GM18519 (cell line): ENCODE results near the gene KLHL8.

Source experiments
- ATAC-seq: cut with Tn5 transposase; IDR thresholded peaks from one replicate; pipeline ENCODE4 v1.9.1; 2021; ENCODE audit warnings: mild to moderate bottlenecking, moderate library complexity; ENCODE audit not compliant: unreplicated experiment, low FRiP score

Gene KLHL8

DNA sequence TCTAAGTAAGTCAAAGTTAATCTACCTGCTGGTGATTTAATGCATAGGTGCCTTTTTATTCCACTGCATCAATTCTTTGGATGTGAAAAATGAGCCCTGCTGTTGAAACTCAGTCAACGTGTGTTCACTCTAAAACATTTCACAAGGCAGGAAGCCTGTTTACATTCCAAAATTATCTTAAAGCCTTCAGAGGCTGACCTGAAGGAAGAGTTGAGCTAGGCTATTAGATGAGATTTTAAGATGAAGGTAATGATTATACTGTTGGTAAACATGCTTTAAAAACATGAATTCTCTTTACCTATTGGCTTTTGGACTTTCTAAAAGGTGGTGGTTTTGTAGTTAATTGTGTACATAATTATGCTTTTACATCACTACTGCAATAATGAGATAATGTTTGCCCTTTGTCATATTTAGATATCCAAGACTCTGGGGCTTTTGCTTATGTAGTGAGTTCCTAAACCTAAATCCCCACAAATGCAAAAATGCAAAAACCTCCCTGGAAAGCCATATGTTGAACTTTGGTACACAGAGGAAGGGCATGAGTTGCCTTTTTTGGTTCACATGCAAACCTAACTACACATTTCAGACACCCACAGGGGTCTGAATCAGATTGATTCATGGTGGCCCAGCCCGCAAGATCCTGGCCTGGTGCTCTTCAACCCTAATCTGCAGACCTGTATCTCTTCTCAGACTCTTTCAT, 92.3 kb downstream of the KLHL8 start:
- no peak for ATAC-seq

DNA sequence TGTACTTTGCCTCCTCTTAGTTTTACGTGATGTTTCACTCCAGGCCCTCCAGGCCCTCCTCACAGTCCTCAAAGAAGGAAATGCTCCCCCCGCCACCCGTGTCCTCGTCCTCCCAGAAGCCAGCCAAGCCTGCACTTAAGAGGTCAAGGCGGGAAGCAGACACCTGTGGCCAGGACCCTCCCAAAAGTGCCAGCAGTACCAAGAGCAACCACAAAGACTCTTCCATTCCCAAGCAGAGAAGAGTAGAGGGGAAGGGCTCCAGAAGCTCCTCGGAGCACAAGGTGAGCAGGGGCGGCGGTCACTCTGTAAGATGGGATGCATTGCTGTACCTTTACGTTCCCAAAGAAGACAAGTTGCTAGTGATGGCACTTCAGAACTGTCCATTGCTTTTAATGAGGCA, 94.4 kb downstream of the KLHL8 start:
- ATAC-seq, result no peak

DNA sequence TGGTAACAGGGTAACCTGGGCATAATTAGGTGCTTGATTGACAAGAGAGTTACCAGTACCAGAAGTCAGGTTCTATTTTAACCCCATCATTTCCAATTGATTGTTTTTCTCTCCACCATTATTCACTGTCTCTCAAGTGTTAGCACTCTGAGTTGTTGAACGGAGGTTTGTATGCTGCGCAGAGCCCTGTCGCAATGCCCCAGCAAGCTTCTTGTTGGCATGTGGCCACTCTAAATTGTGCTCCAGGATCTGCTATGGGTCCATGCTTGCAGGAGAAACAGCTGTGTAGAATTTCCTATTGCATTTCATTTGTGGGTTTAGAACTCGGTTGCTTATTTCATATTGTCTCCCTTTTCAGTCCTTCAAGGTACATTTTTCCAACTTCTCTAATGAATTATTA, 98.2 kb downstream of the KLHL8 start:
- ATAC-seq, result no peak

DNA sequence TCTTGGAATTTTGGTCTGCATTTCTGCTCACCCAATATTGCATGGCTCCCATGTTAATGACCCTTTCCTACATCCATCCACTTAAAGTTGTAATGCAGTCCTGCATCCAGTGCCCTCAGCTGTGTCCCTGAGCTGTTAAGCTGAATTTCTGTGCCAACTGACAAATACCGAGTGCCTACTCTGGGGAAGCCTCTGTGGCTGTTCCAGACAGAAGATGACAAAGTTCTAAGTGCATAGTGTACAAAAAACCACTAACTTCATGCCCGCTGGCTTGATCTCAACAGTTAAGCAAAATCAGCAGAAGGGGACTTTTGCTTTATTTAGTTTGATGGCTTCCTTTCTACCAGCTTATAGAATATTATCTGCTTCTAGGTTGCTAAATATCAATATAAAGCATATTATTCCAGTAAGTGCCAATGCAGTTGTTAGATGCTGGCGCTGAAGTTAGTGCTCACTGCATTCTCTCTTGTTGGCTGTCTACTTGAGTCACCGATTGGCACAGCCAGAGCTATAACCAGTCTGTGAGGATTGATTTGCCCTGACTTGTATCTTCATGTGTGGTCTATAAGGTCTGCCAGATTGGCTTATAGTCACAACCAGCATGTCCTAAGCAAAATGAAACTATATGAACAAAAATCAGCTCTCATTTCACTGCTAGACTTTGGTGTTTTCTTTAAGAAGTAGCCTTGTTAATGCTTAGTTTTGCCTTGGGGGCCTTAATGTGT, 98.9 kb downstream of the KLHL8 start:
- ATAC-seq, result no peak

DNA sequence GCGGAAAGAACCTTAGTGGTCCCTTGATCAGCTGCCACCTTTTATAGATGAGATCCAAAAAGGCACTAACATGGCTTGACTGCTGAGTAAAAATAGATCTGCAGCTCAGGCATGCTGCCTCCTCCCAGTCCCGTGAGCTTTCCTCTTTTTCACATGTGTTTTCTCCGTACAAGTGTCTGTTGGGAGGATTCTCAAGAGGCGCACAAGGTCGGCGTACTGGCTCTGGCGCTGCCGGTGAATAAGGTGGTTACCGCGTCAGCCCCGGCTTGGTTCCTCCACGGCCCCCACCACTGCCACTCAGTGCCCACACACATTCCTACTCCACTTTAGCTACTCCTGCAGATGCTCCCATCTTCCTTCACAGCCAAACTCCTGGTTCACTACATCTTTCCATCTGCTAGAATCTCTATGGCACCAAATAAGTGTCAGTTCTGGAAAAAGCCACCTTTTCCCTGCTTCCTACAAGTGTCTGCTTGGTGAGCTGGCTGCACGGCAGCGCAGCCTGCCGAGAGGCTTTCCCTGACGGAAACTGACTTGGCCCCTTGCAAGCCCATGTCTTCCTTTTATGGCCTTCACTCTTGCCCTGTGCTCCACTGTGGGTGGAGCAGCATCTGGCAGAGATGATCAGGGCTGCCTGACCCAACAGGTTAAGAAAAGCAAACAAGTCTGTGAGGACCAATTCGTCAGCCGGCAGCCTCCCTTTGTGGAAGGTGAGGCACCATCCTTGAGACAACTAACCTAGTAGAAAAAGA, 99.8 kb downstream of the KLHL8 start:
- no peak for ATAC-seq

DNA sequence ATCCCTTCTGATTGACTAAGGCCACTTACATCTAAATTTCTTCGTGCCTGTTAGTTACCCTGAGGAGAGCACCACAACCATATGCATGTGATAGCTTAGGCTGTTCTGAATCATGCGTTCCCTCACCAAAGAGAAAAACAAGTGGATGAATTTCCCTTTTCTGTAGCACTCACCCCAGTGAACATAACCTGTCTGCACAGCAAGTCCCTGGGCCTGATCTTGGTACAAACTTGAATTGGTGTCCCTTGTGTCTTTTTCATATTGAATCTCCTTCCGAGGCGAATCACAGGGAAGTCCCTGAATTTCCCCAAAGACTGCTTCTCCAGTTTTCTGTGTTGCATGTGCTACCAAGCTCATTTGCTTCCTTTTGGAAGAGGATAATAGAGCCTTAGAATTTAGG, 100.4 kb downstream of the KLHL8 start:
- ATAC-seq, result no peak

DNA sequence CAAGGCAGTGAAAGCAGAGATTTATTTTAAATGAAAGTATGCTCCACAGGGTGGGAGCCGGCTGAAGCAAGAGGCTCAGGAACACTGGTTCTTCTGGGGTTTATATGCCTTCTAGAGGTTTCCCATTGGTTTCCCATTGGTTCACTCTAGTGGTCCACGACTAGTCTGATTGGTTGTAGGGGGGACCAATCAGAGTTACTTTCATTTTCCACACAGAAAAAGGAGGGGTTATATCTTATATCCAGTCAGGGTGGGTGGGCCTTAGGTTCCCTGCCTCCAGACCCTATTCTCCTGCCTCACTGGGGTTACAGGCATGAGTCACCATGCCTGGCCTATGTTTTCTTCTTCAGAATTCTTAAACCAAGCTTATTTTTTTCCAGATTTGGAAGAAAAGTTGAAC, 101.6 kb downstream of the KLHL8 start:
- ATAC-seq, result no peak

DNA sequence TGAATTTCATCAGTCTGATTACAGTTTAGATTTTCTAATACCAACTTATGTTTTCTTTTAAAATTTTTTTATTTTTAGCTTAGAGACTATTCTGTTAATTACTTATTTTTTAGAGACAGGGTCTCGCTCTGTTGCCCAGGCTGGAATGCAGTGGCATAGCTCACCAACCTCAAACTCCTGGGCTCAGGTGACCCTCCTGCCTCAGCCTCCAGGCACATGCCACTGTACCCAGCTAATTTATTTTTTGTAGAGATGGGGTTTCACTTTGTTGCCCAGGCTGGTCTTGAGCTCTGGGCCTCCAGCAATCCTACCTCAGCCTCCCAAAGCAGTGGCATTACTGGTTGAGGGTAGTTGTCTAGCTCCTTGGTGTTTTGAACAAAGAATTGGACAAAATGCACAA, 102.0 kb downstream of the KLHL8 start:
- no peak for ATAC-seq

DNA sequence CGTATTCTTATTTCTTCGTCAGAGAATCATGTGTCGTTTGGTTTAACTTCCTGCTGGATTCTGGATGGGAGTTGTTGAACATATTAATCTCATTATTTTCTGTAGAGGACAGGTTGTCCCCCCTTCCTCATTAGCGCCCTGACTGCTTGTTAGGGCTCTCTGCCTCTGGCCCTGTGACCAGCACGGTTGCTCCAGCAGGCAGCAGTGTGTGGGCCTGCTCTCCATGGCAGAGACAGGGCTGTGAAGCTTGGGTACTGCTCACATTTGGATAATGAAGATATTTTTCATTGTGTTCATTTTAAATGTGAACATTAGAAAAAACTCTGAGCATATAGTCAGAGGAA, 102.7 kb downstream of the KLHL8 start:
- ATAC-seq, result no peak

DNA sequence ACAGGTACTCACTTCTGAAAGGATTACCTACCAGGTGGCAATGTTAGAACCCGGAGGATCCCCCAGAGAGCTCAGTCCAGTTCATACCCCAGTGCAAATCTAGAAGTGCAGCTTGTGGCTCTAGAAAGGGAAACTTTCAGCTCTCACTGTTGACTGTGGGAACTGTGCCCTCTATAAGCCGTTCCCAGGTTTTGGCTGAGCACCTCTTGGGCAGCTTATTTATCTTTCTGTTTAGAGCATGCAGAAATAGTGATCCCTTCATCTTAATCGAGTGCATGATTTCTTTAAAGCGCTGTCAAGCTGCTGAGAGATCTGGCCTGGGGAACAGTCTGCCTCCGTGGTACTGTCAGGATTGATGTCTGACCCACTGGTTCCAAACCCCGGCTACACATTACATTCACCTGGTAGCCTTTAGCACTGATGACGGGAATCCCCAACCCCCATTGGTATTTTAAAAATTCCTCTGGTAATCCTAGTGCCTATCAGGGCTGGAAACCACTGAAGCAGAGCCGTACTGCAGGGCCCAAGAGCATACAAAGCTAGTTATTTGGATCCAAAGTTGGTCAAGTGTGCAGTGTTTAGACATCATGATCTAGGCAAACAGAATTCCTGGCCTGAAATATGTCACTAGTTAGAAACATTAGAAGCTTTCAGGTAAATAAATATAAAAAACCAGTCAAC, 103.2 kb downstream of the KLHL8 start:
- no peak for ATAC-seq

DNA sequence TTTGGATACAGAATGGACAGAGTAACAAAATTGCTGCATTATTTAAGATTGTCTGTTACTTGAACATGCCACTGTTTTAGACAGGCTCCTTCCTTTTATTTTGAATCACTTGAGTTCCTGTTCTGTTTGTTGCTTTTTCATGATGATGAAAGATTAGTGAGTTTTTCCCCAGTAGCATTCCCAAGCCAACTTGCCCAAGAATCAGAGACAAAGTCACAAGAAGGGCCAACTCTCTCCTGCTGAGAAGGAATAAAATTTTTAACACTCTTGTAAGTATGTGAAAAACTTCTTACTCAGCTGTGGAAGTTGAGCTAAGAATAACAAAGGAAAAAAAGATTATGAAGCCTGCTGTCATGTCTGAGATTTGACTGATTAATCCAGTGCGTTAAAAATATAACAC, 104.2 kb downstream of the KLHL8 start:
- no peak for ATAC-seq

DNA sequence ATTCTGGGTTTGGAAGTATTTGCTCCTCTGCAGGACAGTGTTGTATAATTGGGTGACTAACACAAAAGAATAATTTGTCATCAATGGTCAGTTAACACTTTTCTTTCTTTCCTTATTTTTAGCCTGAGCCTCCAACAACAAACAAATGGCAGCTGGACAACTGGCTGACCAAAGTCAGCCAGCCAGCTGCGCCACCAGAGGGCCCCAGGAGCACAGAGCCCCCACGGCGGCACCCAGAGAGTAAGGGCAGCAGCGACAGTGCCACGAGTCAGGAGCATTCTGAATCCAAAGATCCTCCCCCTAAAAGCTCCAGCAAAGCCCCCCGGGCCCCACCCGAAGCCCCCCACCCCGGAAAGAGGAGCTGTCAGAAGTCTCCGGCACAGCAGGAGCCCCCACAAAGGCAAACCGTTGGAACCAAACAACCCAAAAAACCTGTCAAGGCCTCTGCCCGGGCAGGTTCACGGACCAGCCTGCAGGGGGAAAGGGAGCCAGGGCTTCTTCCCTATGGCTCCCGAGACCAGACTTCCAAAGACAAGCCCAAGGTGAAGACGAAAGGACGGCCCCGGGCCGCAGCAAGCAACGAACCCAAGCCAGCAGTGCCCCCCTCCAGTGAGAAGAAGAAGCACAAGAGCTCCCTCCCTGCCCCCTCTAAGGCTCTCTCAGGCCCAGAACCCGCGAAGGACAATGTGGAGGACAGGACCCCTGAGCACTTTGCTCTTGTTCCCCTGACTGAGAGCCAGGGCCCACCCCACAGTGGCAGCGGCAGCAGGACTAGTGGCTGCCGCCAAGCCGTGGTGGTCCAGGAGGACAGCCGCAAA, 106.0 kb downstream of the KLHL8 start:
- no peak for ATAC-seq

DNA sequence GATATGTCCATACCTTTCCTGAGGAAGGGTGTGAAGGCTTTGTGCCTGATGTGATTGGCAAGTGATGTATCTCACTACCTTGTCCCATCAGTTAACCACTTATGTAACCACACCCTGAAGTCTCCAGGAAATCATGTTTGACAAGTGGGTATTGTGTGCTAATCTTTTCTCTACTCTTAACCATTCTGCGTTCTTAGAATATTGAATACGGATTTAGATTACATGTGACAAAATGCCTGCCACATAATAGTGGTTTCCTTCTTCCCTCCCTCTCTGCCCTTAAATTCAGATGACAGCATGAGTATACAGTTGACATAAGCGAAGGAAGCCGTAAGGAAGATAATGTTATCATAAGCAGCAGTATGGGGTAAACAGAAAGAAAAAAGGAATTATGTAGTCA, 108.4 kb downstream of the KLHL8 start:
- ATAC-seq, result no peak
